Activated T-helper 1 cell treated with anti-CD3 and anti-CD28 coated beads, Interleukin-12 subunit alpha, Interleukin-12 subunit beta, Interleukin-2, Interleukin-4 antibody, amounts not matched to agents 30 ng/mL and 10 ng/mL and 1 ng/mL, durations not matched to agents 14 hours and 24 hours and 36 hours (primary cell): ENCODE data around the gene LRRC3B. TPM values are rescaled to one million over a fixed set of nuclear protein-coding genes. Genes with fewer than 3 reads are reported as not detected.

Experiments
- DNase-seq: peaks from one replicate; pipeline ENCODE4 v3.0.0; 2021; ENCODE audit warnings: low spot score
- H3K27ac Mint-ChIP-seq: one replicate; pipeline ENCODE4 v1.8.0; 2021; ENCODE audit warnings: mild to moderate bottlenecking, mixed read lengths
- H3K27me3 Mint-ChIP-seq: one replicate; pipeline ENCODE4 v1.8.0; 2022; ENCODE audit warnings: mild to moderate bottlenecking, moderate library complexity, mixed read lengths; ENCODE audit not compliant: insufficient read depth
- H3K36me3 Mint-ChIP-seq: one replicate; pipeline ENCODE4 v1.8.0; 2021; ENCODE audit warnings: low read depth, mixed read lengths
- H3K4me1 Mint-ChIP-seq: one replicate; pipeline ENCODE4 v1.8.0; 2021; ENCODE audit warnings: low read depth, mixed read lengths
- H3K4me3 Mint-ChIP-seq: one replicate; pipeline ENCODE4 v1.8.0; 2021; ENCODE audit warnings: mild to moderate bottlenecking, moderate library complexity, mixed read lengths
- H3K9me3 Mint-ChIP-seq: one replicate; pipeline ENCODE4 v1.8.0; 2021; ENCODE audit warnings: mixed read lengths
- intact Hi-C: fragments of 100-400 bp; cut with micrococcal nuclease; formaldehyde crosslinking; loops from one replicate; pipeline ENCODE4 v1.15.1; 2024
- total RNA-seq: library from RNA; stranded (reverse); gene quantifications from 2 replicates; pipeline ENCODE4 v1.2.3, GENCODE V29; 2022

The LRRC3B gene
- total RNA-seq, 1 donor from 2014 or later: not detected

- intact Hi-C loops: no loop called here
- peaks cover 8% of the 10 kb centered on the region for H3K9me3 Mint-ChIP-seq
- no peak overlapping the region for H3K4me3 Mint-ChIP-seq
- no peaks in the 10 kb centered on the region for H3K4me1 Mint-ChIP-seq
- no peak for DNase-seq
- H3K36me3 Mint-ChIP-seq: no peaks in the 10 kb centered on the region
- no peaks in the 10 kb centered on the region for H3K27me3 Mint-ChIP-seq
- H3K27ac Mint-ChIP-seq: no peak overlapping the region
Observed at GRCh38 chr3:26752466-26752865, 129.9 kb downstream of the LRRC3B start.

- DNase-seq: no peak
- no peaks in the 10 kb centered on the region for H3K4me1 Mint-ChIP-seq
- no peaks in the 10 kb centered on the region for H3K36me3 Mint-ChIP-seq
- H3K27me3 Mint-ChIP-seq: no peaks in the 10 kb centered on the region
- H3K27ac Mint-ChIP-seq: no peak overlapping the region
- peaks cover 6% of the 10 kb centered on the region for H3K9me3 Mint-ChIP-seq
- no peak overlapping the region for H3K4me3 Mint-ChIP-seq
- intact Hi-C loops: no loop called here
Observed at GRCh38 chr3:26753095-26753494, 130.5 kb downstream of the LRRC3B start.

- no peak overlapping the region for H3K27ac Mint-ChIP-seq
- no peaks in the 10 kb centered on the region for H3K9me3 Mint-ChIP-seq
- intact Hi-C loops: no loop called here
- H3K4me3 Mint-ChIP-seq: no peak overlapping the region
- no peaks in the 10 kb centered on the region for H3K36me3 Mint-ChIP-seq
- no peaks in the 10 kb centered on the region for H3K4me1 Mint-ChIP-seq
- no peak for DNase-seq
- no peaks in the 10 kb centered on the region for H3K27me3 Mint-ChIP-seq
Observed at GRCh38 chr3:26757978-26758377, 135.4 kb downstream of the LRRC3B start.
